GM19395 (cell line): ENCODE measurements around the gene MEP1B.

ENCODE experiments used
- ATAC-seq: cut with Tn5 transposase; IDR thresholded peaks from one replicate; pipeline ENCODE4 v1.9.1; 2021; ENCODE audit warnings: mild to moderate bottlenecking, moderate library complexity; ENCODE audit not compliant: unreplicated experiment

Gene MEP1B

GRCh38 chr18:32262092-32262491 is 72.3 kb downstream of the MEP1B start:
- ATAC-seq = no peak

DNA sequence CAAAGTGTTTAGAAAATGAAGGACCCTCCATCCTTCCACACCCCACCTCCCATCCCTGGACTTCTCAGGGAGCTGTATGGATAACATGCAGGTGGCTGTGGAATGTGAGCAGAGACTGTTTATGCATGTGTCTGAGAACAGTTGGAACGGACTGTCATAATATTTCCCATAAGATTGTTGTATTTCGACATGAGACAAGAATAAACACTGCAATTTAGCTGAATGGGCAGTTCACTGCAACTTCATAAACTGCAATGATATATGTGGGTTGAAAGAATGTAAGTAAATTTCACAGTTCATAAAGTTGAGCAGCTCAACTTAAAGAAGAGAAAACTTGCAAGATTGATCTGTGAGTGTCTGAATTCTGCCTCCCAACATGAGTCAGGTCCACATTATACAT is 74.6 kb downstream of the MEP1B start:
- ATAC-seq = no peak

GRCh38 chr18:32267463-32267862 is 77.6 kb downstream of the MEP1B start:
- no peak for ATAC-seq
